ENCODE measurements around the gene RUNX2. TPM values are rescaled to one million over a fixed set of nuclear protein-coding genes. Genes with fewer than 3 reads are reported as not detected.

The RUNX2 gene
- total RNA-seq, result 0.23 TPM

GRCh38 chr6:45327956-45328522 lies at the start of gene RUNX2:
Gene RUNX2, plus strand, starts transcription at chr6:45328330. Its CDS starts 397 bp downstream, at chr6:45328727.

GRCh38 chr6:45377554-45378333 lies 49.6 kb downstream of the RUNX2 start, which contains the start of gene SUPT3H:
Gene SUPT3H, minus strand, starts transcription at chr6:45377934.

Other genes with a start within 250 kb of the RUNX2 start
- gene SUPT3H, start 49.6 kb downstream of the RUNX2 start, total RNA-seq, result 64.8 TPM